GM23248 (cell line): ENCODE measurements around the gene GADD45G. TPM values are rescaled to one million over a fixed set of nuclear protein-coding genes. Genes with fewer than 3 reads are reported as not detected.

ENCODE experiments used
- DNase-seq: peaks from one replicate; pipeline ENCODE4 v3.0.0-alpha.2; 2015
- H2AFZ ChIP-seq: fragments of 200-600 bp; sonication (generic); 2 replicates; pipeline ENCODE4 v1.6.1; 2016; ENCODE audit warnings: antibody characterized with exemption
- H3F3A ChIP-seq: fragments of 200-600 bp; sonication (generic); 2 replicates; pipeline ENCODE4 v1.6.1; 2016; ENCODE audit warnings: mild to moderate bottlenecking, antibody characterized with exemption, mixed run types; ENCODE audit not compliant: insufficient read depth
- H3K27ac ChIP-seq: fragments of 200-600 bp; sonication (generic); 2 replicates; pipeline ENCODE4 v1.5.1; 2016; ENCODE audit warnings: mild to moderate bottlenecking
- H3K27me3 ChIP-seq: fragments of 200-600 bp; sonication (generic); replicated peaks from 2 replicates; pipeline ENCODE4 v1.6.1; 2016; ENCODE audit warnings: mild to moderate bottlenecking; ENCODE audit not compliant: insufficient read depth
- H3K36me3 ChIP-seq: fragments of 200-600 bp; sonication (generic); 2 replicates; pipeline ENCODE4 v1.6.1; 2016; ENCODE audit warnings: low read depth, mild to moderate bottlenecking
- H3K4me1 ChIP-seq: fragments of 200-600 bp; sonication (generic); 2 replicates; pipeline ENCODE4 v1.6.1; 2016; ENCODE audit warnings: mild to moderate bottlenecking; ENCODE audit not compliant: insufficient read depth
- H3K4me2 ChIP-seq: fragments of 200-600 bp; sonication (generic); one replicate; pipeline ENCODE4 v1.6.1; 2016; ENCODE audit warnings: mild to moderate bottlenecking; ENCODE audit not compliant: unreplicated experiment
- H3K4me3 ChIP-seq: fragments of 200-600 bp; sonication (generic); 2 replicates; pipeline ENCODE4 v1.5.1; 2016; ENCODE audit warnings: mild to moderate bottlenecking
- H3K79me2 ChIP-seq: fragments of 200-600 bp; sonication (generic); 2 replicates; pipeline ENCODE4 v1.6.1; 2016; ENCODE audit warnings: mild to moderate bottlenecking; ENCODE audit not compliant: insufficient read depth
- H3K9ac ChIP-seq: fragments of 200-600 bp; sonication (generic); 2 replicates; pipeline ENCODE4 v1.6.1; 2016; ENCODE audit warnings: mild to moderate bottlenecking
- H3K9me2 ChIP-seq: fragments of 200-600 bp; sonication (generic); 2 replicates; pipeline ENCODE4 v1.6.1; 2016; ENCODE audit warnings: mixed run types, mild to moderate bottlenecking, moderate library complexity; ENCODE audit not compliant: insufficient read depth
- H3K9me3 ChIP-seq: fragments of 200-600 bp; sonication (generic); one replicate; pipeline ENCODE4 v1.6.1; 2017; ENCODE audit warnings: low read depth
- H4K20me1 ChIP-seq: fragments of 200-600 bp; sonication (generic); 2 replicates; pipeline ENCODE4 v1.6.0; 2016; ENCODE audit not compliant: insufficient read depth
- EZH2 ChIP-seq: fragments of 200-600 bp; sonication (generic); IDR thresholded peaks from 2 replicates; pipeline ENCODE4 v1.6.1; 2018; ENCODE audit warnings: antibody characterized with exemption, mild to moderate bottlenecking; ENCODE audit not compliant: insufficient read depth, poor library complexity, severe bottlenecking
- EZH2phosphoT487 ChIP-seq: fragments of 200-600 bp; sonication (generic); IDR thresholded peaks from 2 replicates; pipeline ENCODE4 v1.6.1; 2018; ENCODE audit warnings: antibody characterized with exemption, moderate library complexity, mild to moderate bottlenecking, low read depth; ENCODE audit not compliant: insufficient read depth
- WGBS, 2 experiments: methylation state at CpG; one replicate each; pipeline ENCODE4 v1.1.6; 2015 to 2017; ENCODE audit warnings: low lambda C conversion rate in 2 of 2, low coverage in 1 of 2; ENCODE audit errors: missing lambda C conversion rate in 2 of 2; 5-methylcytosine and 5-hydroxymethylcytosine counted together
- in situ Hi-C: fragments of 300-500 bp; cut with MboI; formaldehyde crosslinking; loops from 2 replicates; pipeline ENCODE4 v1.15.0; 2020
- polyA plus RNA-seq: library from polyadenylated mRNA; unstranded; fragments of >200 nt; fragmentation: Nextera tagmentation; extraction: Ambion mirVana; gene quantifications from 2 replicates; pipeline ENCODE4 v1.2.1, GENCODE V29; 2016
- total RNA-seq: library from RNA; depleted of rRNA; stranded (reverse); fragments of >200 nt; shearing (Covaris generic); gene quantifications from 2 replicates; pipeline ENCODE4 v1.2.3, GENCODE V29; 2014

Gene GADD45G
- total and polyA plus RNA-seq, 2 experiments from 2014 or later: 0.54 to 1.2 TPM

DNA sequence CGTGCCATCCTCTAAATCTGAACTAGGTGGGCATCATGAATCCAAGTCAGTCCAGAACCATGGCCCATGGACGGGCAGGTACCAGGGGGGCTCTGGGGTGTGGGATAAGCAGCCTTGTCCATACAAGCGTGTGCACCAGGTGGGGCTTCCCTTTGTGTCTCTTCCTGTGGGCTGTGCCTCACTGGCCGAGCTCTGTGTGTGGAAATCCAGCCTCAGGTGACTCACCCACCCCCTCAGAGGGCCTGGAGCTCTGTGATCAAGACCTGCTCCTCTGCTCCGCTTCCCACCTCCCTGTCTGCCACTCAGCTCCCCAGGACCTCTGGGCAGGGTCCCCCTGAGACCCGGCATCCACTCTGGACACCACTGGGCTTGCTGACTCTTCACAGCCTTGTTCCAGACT is 33.0 kb downstream of the GADD45G start:
- Histone ChIP-seq H3K4me1 (peaks cover 5% of the 10 kb centered on the region; the same call in 1 of the 2 replicates), H3K79me2 (no peaks in the 10 kb centered on the region), H3F3A (peaks cover 17% of the 10 kb centered on the region), H3K9ac (no peak overlapping the region), H3K27me3 (no peaks in the 10 kb centered on the region), H3K9me2 (no peaks in the 10 kb centered on the region), H3K4me3 (no peak overlapping the region), H3K36me3 (no peaks in the 10 kb centered on the region), H4K20me1 (no peaks in the 10 kb centered on the region), H2AFZ (no peak overlapping the region), H3K4me2 (no peak overlapping the region), H3K27ac (no peak overlapping the region), H3K9me3 (no peaks in the 10 kb centered on the region)
- in situ Hi-C loops: no loop called here
- peak; percentile 7 for DNase-seq
- WGBS, 2 experiments: 63 to 76% methylated on average over 6 of the region's 6 CpGs
- TF ChIP-seq EZH2phosphoT487: no peak
- TF ChIP-seq EZH2: no peak

DNA sequence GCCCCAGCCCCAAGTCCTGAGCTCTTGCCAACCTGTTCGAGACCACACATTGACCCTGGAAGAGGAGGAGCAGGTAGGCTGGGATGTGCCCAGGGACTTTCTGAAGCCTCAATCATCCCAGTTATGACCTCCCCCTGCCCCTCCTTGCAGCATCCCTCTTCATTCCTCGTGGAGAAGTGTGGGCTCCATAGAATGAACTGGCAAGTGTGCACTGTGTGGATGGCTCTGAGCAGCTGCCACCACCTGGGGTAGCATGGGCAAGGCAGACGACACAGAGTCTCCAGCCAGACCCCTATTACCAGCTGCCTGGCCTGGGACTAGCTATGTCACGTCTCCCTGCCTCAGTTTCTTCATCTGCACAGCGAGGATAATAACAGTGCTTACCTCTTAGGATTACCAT is 33.5 kb downstream of the GADD45G start:
- 53 to 61% methylated on average over 5 of the region's 5 CpGs for WGBS, 2 experiments
- Histone ChIP-seq H3K79me2 (no peaks in the 10 kb centered on the region), H3K4me2 (no peak overlapping the region), H2AFZ (no peak overlapping the region), H3F3A (peaks cover 17% of the 10 kb centered on the region), H4K20me1 (no peaks in the 10 kb centered on the region), H3K9me2 (no peaks in the 10 kb centered on the region), H3K27me3 (no peaks in the 10 kb centered on the region), H3K4me3 (no peak overlapping the region), H3K27ac (no peak overlapping the region), H3K9ac (no peak overlapping the region), H3K4me1 (peaks cover 5% of the 10 kb centered on the region; the same call in 1 of the 2 replicates), H3K9me3 (no peaks in the 10 kb centered on the region), H3K36me3 (no peaks in the 10 kb centered on the region)
- TF ChIP-seq EZH2phosphoT487 (no peak), EZH2 (no peak)
- in situ Hi-C loops: no loop called here
- DNase-seq: no peak

DNA sequence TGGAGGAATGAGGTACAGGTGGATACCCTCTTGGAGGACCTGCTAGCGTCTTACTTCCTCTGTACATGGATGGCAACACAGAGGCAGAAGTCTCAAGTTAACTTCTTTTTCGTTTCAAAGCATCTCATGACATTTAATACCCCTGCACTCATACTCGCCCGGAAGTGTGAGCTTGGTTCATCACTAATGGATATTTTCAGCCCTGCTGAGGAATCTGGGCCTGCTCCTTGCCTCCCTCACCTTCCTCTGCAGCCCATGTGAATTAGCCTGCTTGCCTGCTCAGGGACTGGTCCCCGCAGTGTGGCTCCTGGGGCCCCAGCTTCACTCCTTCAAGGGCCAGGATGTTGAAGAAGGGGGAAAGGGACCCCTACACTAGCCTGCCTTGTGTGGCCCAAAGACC is 34.1 kb downstream of the GADD45G start:
- in situ Hi-C loops: no loop called here
- Histone ChIP-seq H3K4me3 (no peak overlapping the region), H3K9me2 (no peaks in the 10 kb centered on the region), H3K4me2 (no peak overlapping the region), H3K9me3 (no peaks in the 10 kb centered on the region), H3K79me2 (no peaks in the 10 kb centered on the region), H3F3A (peaks cover 17% of the 10 kb centered on the region), H3K36me3 (no peaks in the 10 kb centered on the region), H2AFZ (no peak overlapping the region), H3K4me1 (peaks cover 5% of the 10 kb centered on the region; the same call in 1 of the 2 replicates), H3K27ac (no peak overlapping the region), H4K20me1 (no peaks in the 10 kb centered on the region), H3K27me3 (no peaks in the 10 kb centered on the region), H3K9ac (no peak overlapping the region)
- 53 to 64% methylated on average over 5 of the region's 5 CpGs for WGBS, 2 experiments
- DNase-seq: no peak
- no peak for TF ChIP-seq EZH2
- no peak for TF ChIP-seq EZH2phosphoT487

GRCh38 chr9:89639367-89639795 is 34.6 kb downstream of the GADD45G start:
- Histone ChIP-seq H3K27me3 (no peaks in the 10 kb centered on the region), H3K27ac (no peak overlapping the region), H3F3A (peaks cover 13% of the 10 kb centered on the region), H2AFZ (no peak overlapping the region), H3K9ac (no peak overlapping the region), H3K4me3 (no peak overlapping the region), H3K9me2 (no peaks in the 10 kb centered on the region), H3K4me2 (no peak overlapping the region), H3K4me1 (peaks cover 5% of the 10 kb centered on the region; the same call in 1 of the 2 replicates), H3K36me3 (no peaks in the 10 kb centered on the region), H3K79me2 (no peaks in the 10 kb centered on the region), H4K20me1 (no peaks in the 10 kb centered on the region), H3K9me3 (no peaks in the 10 kb centered on the region)
- no peak for TF ChIP-seq EZH2phosphoT487
- TF ChIP-seq EZH2: no peak
- DNase-seq: peak; percentile 24
- in situ Hi-C loops: no loop called here
- 10 to 14% methylated on average over 13 of the region's 13 CpGs for WGBS, 2 experiments

GRCh38 chr9:89639961-89640360 is 35.1 kb downstream of the GADD45G start:
- Histone ChIP-seq H3K36me3 (no peaks in the 10 kb centered on the region), H3K9ac (no peak overlapping the region), H3K4me3 (no peak overlapping the region), H3K27ac (no peak overlapping the region), H3K79me2 (no peaks in the 10 kb centered on the region), H3K4me2 (no peak overlapping the region), H3K4me1 (peaks cover 5% of the 10 kb centered on the region; the same call in 1 of the 2 replicates), H3K27me3 (no peaks in the 10 kb centered on the region), H2AFZ (no peak overlapping the region), H3K9me2 (no peaks in the 10 kb centered on the region), H3F3A (0 out of 2 replicates have a peak, but pooled peaks cover 7% of the 10 kb centered on the region), H3K9me3 (no peaks in the 10 kb centered on the region), H4K20me1 (no peaks in the 10 kb centered on the region)
- WGBS, 2 experiments: 71 to 74% methylated on average over 5 of the region's 5 CpGs
- in situ Hi-C loops: no loop called here
- TF ChIP-seq EZH2 (no peak), EZH2phosphoT487 (no peak)
- DNase-seq: no peak
